ENCODE data around the gene NDUFS8.

DNA sequence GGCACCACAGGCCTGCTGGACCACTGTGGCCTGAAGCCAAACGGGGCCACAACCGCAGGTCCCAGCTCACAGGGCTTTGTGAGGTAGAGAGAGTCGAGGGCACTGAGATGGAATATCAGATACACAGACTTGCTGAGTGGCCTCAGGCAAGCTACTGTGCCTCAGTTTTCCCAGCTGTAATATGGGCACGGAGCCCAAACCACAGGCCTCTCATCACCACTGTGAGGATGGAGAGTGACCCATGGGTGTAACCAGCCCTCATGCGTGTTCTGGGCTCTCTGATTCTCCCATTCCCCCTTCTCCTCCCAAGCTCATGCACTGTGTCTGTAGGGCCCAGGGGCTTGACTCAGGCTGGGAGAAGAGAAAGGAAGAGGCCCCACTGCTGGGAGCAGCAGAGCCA lies 30.8 kb upstream of the NDUFS8 start:
- TF ChIP-seq, protein P1, sequence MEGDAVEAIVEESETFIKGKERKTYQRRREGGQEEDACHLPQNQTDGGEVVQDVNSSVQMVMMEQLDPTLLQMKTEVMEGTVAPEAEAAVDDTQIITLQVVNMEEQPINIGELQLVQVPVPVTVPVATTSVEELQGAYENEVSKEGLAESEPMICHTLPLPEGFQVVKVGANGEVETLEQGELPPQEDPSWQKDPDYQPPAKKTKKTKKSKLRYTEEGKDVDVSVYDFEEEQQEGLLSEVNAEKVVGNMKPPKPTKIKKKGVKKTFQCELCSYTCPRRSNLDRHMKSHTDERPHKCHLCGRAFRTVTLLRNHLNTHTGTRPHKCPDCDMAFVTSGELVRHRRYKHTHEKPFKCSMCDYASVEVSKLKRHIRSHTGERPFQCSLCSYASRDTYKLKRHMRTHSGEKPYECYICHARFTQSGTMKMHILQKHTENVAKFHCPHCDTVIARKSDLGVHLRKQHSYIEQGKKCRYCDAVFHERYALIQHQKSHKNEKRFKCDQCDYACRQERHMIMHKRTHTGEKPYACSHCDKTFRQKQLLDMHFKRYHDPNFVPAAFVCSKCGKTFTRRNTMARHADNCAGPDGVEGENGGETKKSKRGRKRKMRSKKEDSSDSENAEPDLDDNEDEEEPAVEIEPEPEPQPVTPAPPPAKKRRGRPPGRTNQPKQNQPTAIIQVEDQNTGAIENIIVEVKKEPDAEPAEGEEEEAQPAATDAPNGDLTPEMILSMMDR (conservative IDR thresholded peaks at IDR 0.05 in 1 of 2, IDR thresholded peaks at IDR 0.05 in 1 of 2; ENCODE audit: extremely low read depth in 1 of 2, insufficient read depth in 1 of 2, low read depth in 1 of 2, low read length in 2 of 2) = no peak
- TF ChIP-seq EZH2 (IDR thresholded peaks at IDR 0.05; ENCODE audit: borderline replicate concordance, low read length) = no peak
